KOPT-K1 (cell line): Measurements from ENCODE around the gene TOLLIP.

ENCODE experiments used
- H3K27ac ChIP-seq: fragments of 200-600 bp; sonication (generic); 2 replicates; pipeline ENCODE4 v1.5.1; 2016; ENCODE audit warnings: antibody characterized with exemption, mild to moderate bottlenecking, low read depth, low read length; ENCODE audit not compliant: poor library complexity, severe bottlenecking
- H3K36me3 ChIP-seq: fragments of 200-600 bp; sonication (generic); 2 replicates; pipeline ENCODE4 v1.5.1; 2017; ENCODE audit warnings: antibody characterized with exemption, mild to moderate bottlenecking, low read length, moderate library complexity; ENCODE audit not compliant: insufficient read depth
- H3K9me3 ChIP-seq: fragments of 200-600 bp; sonication (generic); 2 replicates; pipeline ENCODE4 v1.5.1; 2017; ENCODE audit warnings: antibody characterized with exemption, low read length, mild to moderate bottlenecking; ENCODE audit not compliant: insufficient read depth, poor library complexity, severe bottlenecking

Gene TOLLIP

DNA sequence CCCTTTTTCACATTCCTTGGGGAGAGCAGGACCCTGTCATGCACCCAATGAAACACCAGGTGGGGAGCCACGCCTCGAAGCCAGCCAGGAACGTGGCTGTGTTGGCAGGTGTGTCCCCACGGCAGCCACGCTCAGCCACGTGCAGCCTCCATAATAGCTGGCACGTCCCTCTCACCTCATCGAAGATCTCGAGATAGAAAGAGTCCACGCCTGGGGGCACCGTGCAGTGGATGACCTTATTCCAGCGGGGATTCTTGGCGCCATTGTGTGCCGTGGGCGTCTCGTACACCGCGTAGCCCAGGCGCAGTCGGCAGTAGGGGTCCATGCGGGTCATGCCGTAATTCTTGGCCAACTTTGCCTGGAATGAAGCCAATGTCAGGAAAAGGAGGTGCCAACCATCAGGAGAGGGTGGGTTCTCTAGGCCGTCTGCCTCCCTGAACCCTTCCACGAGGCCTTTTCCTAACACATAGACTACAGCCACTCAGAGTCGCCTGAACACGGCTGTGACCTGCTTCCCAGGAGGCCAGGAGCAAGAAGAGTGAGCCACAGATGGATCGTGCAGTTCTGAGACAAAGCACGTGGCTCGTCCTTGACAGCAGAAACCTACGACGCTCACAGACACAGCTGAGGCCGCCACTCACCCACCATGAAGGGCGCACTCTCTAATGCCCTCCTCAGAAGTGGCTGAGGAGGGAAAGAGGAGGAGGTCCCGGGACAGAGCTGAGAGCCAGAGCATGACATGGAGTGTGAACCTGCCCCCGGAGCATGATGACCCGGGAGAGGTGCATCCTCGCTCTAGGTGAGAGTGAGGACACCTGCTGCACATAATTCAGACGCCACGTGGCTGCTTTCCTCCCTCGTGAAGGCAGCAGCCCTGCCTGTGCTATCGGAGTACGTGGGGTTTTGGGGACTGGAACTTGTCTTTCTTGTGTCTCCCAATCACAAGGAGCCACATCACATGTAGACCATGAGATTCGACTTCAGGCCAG lies 19.1 kb downstream of the TOLLIP start:
- H3K36me3 ChIP-seq: peaks cover 57% of the 10 kb centered on the region
- H3K9me3 ChIP-seq: no peaks in the 10 kb centered on the region
- no peak overlapping the region for H3K27ac ChIP-seq

DNA sequence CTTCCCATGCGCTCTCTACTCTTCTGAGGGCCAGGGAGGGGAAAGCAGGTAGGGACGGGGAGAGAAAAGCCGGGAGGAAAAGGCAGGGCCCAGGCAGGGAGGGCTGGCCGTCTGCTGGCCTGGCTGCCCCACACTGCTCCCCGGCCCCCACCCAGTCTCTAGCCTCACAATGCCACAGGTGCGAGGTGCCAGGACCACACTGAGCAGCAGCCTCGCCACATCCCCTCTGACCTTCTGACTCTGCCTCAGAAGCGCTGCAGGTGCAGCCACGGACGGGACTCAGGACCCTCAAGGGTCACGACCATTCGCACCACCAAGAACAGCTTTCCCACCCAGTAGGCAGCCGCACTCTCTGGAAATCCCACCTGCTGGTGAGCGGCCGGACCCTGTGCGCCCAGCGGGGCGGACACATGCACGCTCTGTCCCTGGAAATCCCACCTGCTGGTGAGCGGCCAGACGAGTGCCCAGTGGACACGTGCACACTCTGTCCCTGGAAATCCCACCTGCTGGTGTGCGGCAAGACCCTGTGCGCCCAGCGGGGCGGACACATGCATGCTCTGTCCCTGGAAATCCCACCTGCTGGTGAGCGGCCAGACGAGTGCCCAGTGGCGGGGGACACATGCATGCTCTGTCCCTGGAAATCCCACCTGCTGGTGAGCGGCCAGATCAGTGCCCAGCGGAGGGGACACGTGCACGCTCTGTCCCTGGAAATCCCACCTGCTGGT lies 20.1 kb downstream of the TOLLIP start:
- Histone ChIP-seq H3K36me3 (peaks cover 61% of the 10 kb centered on the region), H3K9me3 (no peaks in the 10 kb centered on the region), H3K27ac (no peak overlapping the region)

DNA sequence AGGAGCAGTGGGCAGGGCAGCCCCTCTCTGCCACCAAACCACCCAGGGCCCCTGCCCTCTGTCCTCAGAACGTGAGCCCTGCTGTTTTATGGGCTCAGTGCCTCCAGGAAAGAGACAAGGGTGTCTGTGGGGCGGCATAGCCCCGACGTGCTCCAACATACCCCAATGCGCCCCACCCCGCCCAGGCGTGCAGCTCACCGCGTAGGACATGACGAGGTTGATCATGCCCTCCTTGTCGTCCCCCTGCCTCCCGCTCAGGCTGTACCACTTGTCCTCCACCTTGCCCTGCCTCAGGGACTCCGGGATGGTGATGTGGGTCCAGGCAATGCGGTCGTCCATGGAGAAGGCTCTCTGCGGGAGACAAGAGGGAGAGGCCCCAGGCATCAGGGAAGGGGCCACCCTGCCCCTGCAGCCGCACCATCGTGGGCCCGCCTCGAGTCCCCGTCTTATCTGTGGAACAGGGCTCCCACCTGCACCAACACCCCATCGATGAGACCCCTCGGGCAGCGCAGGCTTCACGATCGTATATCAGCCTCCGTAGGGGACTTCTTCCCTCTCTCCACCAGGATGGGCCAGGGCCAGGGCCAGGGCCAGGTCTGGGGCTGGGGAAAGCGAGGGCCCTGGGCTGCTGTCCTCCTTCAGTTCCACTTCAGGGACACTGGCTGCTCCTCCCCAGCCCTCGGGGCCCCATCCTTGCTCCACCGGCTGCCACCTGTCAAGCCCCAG lies 20.8 kb downstream of the TOLLIP start:
- Histone ChIP-seq H3K36me3 (peaks cover 67% of the 10 kb centered on the region), H3K9me3 (no peaks in the 10 kb centered on the region), H3K27ac (no peak overlapping the region)

DNA sequence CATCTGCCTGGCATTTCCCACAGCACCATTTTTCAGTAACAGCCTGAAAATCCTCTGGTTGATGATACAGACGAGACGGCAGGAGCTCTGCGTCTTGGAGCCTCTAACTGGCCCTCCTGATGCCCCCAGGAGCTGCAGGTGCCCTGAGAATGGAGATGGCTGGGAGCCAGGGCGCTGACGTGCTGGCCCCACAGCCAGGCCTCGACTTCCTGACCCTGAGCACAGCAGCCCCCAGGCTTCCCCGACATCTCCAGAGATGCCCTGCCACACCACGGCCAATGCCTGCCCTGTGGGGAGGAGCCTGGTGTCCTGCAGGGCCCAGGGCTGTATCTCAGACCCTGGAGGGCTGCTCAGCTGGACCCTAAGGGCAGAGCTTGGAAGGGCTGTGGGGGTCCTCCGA lies 21.5 kb downstream of the TOLLIP start:
- no peak overlapping the region for H3K27ac ChIP-seq
- H3K36me3 ChIP-seq: peaks cover 73% of the 10 kb centered on the region
- H3K9me3 ChIP-seq: no peaks in the 10 kb centered on the region

DNA sequence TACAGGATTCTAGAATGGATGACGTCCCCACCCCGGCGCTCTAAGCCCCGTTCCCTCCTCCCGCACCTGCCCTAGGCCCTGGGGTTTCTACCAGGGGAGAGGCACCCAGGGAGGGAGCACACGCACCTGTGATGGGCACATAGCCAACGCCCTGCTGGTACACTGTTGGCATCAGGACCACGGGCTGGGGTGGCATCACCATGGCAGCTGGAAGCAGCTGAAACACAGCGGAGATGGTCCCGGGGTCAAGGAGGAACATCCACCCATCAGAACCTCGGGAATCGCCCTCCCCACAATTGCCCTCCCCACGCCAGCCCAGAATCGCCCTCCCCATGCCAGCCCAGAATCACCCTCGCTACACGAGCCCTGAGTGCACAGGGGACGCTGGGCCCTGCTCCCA lies 23.6 kb downstream of the TOLLIP start:
- no peaks in the 10 kb centered on the region for H3K9me3 ChIP-seq
- no peak overlapping the region for H3K27ac ChIP-seq
- peaks cover 79% of the 10 kb centered on the region for H3K36me3 ChIP-seq

DNA sequence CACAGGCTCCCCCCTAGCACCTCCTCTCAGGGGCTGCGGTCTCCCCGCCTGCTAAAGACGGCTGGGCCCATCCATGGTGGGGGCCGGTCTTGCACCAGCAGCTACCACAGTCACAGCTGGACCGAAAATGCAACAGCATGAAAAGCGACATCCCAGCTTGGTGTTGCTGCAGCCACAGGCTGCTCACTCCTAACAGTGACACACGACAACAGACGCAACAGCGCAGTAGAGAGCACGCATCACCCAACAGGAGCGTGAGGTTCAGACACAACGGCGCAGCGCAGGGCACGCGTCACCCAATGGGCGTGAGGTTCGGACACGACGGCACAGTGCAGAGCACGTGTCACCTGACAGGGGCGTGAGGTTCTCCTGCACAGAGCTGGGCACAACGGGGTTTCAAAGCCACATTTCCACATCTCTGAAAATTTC lies 24.1 kb downstream of the TOLLIP start:
- H3K27ac ChIP-seq: no peak overlapping the region
- no peaks in the 10 kb centered on the region for H3K9me3 ChIP-seq
- H3K36me3 ChIP-seq: peaks cover 74% of the 10 kb centered on the region

DNA sequence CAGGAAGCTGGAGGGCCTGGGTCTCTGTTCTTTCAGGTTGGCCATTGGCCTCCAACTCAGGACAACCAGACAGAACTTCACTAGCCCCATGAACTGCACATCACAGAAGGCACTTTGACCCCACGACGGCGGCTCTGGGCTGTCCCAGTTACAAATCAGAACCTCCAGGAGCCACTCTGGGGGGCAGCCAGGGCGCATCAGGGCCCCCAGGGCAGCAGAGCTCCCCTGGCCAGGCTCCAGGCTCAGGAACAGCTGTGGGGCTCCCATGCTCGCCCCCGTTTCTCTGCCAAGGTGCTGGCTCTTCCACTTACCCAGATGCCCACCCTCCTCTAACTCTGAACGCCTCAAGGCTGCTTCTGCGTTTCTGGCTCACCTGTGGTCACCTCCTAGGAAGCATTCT lies 25.5 kb downstream of the TOLLIP start:
- Histone ChIP-seq H3K27ac (no peak overlapping the region), H3K9me3 (no peaks in the 10 kb centered on the region), H3K36me3 (peaks cover 68% of the 10 kb centered on the region)

DNA sequence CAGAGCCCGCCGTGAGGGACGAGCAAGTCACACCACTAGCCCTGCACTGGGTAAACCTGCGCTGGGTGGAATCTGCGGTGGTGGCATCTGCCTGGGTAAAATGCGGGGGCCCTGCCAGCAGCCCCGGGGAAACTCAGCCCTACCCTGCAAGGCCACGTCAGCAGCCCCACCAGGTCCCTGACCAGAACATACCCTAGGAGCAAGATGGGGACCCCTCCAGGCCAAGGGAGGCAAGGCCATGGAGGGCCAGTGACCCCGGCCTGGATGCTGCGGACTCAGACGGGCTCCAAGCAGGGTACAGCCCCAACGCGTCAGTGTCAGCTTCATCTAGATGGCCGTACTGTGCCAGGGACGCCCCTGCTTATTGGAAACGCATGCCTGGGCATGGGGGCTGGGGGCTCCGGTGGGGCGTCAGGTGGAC lies 26.3 kb downstream of the TOLLIP start:
- Histone ChIP-seq H3K27ac (no peak overlapping the region), H3K36me3 (peaks cover 67% of the 10 kb centered on the region; the same call in 1 of the 2 replicates), H3K9me3 (no peaks in the 10 kb centered on the region)

DNA sequence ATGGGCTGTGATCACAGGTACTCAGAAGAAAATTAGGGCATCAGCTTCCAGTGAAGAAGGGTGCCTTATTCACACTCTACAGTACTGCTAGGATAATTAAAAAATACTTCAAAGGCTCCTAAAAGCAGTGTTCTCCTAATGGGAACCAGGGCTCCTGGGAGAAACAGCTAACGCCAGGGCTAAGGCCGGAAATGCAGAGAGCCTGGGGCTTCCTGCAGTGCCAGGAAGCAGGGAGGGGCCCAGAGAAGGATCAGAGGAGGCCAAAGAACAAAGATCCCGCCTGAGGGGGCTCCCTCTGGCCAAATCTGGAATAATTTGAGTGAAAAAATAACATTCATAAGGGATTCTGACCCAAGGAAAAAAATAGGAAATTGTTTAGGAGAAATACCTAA lies 27.5 kb downstream of the TOLLIP start:
- H3K27ac ChIP-seq: no peak overlapping the region
- H3K9me3 ChIP-seq: no peaks in the 10 kb centered on the region
- H3K36me3 ChIP-seq: peaks cover 69% of the 10 kb centered on the region; the same call in 1 of the 2 replicates

DNA sequence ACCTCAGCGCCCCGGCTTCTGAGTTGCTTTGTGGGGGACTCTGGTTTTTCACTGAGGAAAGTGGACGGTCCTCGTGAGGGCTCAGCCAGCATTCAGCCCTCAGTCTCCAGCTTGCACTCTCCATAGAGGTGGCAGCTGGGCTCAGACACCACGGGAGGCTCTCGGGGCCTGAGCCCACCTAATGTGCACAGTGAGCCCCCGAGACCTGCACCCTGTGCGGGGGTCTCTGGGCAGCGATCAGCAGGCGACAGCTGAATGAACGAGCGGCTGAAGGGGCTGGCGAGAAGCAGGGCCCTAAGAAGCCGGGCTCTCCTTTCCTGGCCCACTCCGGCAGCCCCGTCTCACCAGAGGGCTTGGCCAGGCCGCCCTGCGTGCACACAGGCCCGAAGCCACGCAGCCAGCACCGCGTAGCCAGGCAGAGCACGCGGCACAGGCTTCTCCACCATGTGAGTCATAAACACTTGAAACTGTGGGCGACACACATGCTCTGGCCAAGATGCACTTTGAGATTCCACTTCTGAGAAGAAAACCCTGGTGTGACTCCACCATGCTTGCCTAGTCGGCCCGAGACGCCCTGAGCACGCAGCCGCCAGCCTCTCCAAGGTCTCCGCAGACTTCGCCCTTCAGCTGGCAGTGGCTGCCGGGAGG lies 28.0 kb downstream of the TOLLIP start:
- Histone ChIP-seq H3K27ac (no peak overlapping the region), H3K9me3 (no peaks in the 10 kb centered on the region), H3K36me3 (peaks cover 69% of the 10 kb centered on the region; the same call in 1 of the 2 replicates)

DNA sequence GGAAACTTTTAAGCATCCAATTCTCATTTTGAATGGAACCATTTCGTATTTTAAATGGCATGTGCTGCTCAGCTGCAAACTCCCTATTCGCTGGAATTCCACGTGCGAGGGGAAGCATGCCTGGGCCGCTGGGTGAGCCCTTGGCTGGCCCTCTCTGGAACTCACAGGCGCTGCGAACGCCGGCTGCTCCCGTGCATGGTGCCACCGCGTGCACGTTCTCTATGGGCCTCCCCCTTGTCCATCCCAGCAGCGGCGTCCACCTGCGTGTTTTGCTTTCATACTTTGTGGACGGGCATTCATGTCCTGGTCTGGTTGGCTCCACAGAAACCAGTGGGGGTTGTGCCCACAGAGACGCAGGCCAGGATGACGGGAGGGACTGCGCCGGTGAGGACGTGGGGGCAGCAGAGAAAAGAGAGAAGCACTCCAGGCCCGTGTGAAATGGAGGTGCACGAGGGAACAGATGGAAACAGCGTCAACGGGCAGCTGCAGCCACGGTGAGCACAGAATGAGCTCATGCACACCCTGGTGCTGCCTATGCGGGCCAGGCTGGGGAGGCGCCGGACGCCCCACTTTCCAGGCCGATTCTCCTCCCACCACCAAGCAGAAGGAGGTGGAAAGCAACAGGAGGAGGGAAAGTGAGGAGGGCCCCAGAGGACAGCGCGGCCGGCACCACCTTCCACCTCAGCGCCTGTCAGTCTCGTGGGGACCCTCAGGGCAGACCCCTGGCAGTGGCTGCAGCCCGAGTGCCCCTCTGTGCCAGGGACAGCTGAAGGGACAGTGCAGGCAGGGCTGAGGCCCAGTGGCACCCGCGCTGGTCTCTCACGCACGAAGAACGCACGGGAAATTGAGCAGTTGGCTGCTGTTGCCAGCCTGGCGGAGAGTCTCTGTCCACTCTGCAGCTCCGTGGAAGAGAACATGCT lies 29.1 kb downstream of the TOLLIP start:
- Histone ChIP-seq H3K27ac (no peak overlapping the region), H3K9me3 (no peaks in the 10 kb centered on the region), H3K36me3 (peaks cover 67% of the 10 kb centered on the region; the same call in 1 of the 2 replicates)

DNA sequence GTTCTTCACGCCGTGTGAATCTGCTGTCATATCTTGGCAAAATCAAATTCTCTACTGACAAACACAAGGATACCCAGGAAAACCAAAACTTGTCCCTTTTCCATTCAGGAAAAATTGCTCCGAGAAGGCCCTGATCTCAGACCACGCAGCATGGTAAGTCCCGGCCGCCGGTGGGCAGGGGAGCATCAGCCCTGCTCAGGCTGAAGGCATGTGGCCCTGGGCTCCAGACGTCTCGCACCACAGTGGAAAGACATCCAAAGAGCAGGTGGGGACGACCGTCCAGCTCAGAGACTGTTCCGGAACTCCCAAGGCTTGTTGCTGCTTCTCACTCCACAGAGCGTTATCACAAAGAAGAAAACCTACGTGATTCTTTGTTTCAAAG lies 29.8 kb downstream of the TOLLIP start:
- no peak overlapping the region for H3K27ac ChIP-seq
- H3K36me3 ChIP-seq: peaks cover 65% of the 10 kb centered on the region; the same call in 1 of the 2 replicates
- no peaks in the 10 kb centered on the region for H3K9me3 ChIP-seq

DNA sequence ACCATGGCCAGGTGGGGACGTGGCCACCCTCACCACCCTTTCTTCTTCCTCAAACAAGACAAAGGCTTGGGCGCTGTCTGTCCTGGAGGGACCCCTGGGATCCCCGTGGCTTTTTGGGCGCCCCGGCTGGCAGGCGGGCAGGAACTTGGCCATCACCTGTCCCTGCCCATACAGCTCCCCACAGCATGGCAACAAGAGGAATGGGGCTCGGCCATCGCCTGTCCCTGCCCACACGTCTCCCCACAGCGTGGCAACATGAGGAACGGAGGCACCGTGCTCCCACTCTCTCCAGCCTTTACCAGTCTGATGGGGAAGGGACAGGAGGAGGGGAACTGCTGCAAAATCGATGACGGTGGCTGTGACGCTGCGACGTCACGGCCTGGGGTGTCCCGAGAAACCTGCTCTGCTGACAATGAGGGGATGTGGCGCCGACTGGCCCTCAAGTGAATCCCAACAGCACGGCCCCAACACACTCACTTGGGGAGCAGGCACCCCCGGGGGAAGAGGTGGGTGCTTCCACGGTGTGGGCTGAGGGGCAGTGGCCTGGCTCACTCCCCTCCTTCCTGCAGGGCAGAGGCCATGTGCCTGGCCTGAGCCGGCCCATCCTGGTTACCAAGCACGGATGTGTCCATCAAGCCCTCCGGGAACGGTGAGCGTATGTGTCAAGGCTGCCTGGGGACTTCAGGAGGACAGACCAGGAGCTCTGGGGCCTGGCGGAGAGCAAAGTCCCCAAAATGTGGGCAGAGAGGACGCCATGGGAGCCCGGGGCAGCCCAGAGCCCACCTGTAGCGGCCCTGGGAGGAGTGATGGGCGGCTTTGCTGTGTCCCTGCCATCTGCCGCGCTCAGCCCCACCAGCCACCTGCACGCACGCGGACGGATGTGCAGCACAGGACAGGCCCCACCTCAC lies 30.4 kb downstream of the TOLLIP start:
- H3K36me3 ChIP-seq: peaks cover 61% of the 10 kb centered on the region; the same call in 1 of the 2 replicates
- no peak overlapping the region for H3K27ac ChIP-seq
- H3K9me3 ChIP-seq: no peaks in the 10 kb centered on the region
